Measurements from ENCODE around the gene CSRP3.
A peak's percentile ranks its signal among the peaks of the same experiment; 100 is the strongest.
"Not testable (repeated sequence)": the region's sequence is repeated elsewhere in the genome, so short reads cannot be mapped to it uniquely, and the experiment has no call there.

CSRP3 gene

DNA sequence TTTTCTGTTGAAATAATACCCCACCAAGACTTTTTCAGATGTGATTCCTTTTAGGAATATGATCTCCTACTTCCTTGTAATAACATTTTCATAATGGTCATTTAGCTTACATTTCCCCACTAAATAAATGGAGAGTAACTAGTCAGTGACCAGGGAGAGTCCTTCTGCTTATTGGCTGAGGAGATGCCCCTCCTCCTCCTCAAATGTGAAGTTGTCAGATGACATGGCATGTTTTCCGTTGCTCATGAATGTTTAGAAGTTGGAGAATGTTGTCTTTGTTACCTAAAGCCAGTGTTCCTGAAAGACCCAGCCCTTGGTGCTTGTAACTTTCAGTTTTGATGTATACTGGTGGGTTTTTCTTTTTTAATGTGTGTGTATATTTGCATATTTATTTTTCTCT lies 38.2 kb downstream of the CSRP3 start:
- TF ChIP-seq, protein P1, sequence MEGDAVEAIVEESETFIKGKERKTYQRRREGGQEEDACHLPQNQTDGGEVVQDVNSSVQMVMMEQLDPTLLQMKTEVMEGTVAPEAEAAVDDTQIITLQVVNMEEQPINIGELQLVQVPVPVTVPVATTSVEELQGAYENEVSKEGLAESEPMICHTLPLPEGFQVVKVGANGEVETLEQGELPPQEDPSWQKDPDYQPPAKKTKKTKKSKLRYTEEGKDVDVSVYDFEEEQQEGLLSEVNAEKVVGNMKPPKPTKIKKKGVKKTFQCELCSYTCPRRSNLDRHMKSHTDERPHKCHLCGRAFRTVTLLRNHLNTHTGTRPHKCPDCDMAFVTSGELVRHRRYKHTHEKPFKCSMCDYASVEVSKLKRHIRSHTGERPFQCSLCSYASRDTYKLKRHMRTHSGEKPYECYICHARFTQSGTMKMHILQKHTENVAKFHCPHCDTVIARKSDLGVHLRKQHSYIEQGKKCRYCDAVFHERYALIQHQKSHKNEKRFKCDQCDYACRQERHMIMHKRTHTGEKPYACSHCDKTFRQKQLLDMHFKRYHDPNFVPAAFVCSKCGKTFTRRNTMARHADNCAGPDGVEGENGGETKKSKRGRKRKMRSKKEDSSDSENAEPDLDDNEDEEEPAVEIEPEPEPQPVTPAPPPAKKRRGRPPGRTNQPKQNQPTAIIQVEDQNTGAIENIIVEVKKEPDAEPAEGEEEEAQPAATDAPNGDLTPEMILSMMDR (IDR thresholded peaks at IDR 0.05; ENCODE audit: control insufficient read depth, extremely low read depth, insufficient read depth), result no peak

DNA sequence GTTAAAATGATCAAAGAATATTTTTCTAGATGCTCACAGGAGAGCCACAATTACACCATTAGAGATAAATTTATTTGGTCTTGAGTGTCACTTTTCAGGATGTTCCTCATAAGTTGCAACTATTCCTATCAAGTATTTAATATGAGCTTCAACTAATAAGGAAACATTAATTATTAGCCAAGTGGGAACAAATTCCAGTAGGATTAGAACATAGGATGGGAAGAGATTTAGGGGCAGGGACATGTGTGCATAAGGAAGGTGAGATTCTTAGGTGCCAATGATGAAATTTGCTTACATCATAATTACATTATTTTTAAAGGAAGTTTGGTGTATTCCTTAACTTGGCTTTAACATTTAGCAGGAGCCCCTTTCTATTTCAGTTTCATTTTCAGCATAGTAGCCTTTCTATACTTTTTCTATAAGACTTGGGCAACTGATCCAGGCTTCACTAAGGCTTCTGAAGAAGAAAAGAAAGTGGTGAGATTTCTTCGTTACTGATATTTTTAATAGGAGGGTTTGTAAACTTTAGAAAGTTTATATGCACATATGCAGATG lies 38.8 kb downstream of the CSRP3 start:
- DNase-seq (ENCODE audit: low read depth), result no peak
- no peak overlapping the region for H3K4me3 ChIP-seq (ENCODE audit: low read depth, low read length)
- TF ChIP-seq, protein P1 (IDR thresholded peaks at IDR 0.05; ENCODE audit: control insufficient read depth, extremely low read depth, insufficient read depth), result no peak

More for the DNA sequence above, 38.2 kb downstream of the CSRP3 start:
- DNase-seq (ENCODE audit: low read depth), result no peak
- H3K4me3 ChIP-seq (ENCODE audit: low read depth, low read length), result no peak overlapping the region

DNA sequence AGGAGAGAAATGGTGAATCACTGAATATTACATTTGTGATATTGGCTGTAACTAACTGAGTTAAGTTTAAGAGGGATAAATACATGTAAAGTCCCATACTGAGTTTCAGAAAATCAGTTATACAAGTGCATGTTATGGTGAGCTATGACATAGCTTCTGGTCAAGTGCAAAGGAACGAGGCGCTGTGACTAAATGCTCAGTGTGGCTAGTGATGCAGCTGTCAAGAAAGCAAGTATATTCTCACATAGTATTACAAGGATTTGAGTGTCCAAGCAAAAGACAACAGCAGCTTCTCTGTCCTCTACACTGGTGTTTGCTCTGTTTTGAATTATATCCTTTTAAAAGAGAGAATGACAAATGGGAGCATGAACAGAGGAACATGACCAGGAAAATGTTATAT lies 40.1 kb downstream of the CSRP3 start:
- TF ChIP-seq, protein P1 (IDR thresholded peaks at IDR 0.05; ENCODE audit: control insufficient read depth, extremely low read depth, insufficient read depth), result no peak
- no peak overlapping the region for H3K4me3 ChIP-seq (ENCODE audit: low read depth, low read length)
- DNase-seq (ENCODE audit: low read depth), result no peak

DNA sequence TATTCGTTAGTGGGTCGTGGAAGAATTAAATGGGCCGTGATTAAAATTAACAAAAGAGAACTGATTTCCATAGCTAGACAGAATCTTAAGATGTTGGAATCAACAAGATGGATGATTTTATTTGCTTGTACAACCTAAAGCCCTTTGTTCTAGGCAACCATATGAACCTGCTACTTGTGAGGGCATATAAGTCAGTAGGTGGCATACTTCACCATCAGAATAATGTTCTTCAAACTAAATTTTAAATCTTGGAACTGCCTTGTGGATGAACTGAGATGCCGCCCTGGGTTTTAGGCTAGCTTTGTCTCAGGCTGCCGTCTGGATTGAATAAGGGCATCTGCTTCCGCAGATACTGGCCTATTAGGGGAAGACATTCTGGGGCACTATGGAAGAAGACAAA lies 40.9 kb downstream of the CSRP3 start:
- DNase-seq (ENCODE audit: low read depth), result no peak
- TF ChIP-seq, protein P1 (IDR thresholded peaks at IDR 0.05; ENCODE audit: control insufficient read depth, extremely low read depth, insufficient read depth), result 0 out of 2 replicates have a peak, but pooled peaks have one; percentile 18
- H3K4me3 ChIP-seq (ENCODE audit: low read depth, low read length), result no peak overlapping the region

DNA sequence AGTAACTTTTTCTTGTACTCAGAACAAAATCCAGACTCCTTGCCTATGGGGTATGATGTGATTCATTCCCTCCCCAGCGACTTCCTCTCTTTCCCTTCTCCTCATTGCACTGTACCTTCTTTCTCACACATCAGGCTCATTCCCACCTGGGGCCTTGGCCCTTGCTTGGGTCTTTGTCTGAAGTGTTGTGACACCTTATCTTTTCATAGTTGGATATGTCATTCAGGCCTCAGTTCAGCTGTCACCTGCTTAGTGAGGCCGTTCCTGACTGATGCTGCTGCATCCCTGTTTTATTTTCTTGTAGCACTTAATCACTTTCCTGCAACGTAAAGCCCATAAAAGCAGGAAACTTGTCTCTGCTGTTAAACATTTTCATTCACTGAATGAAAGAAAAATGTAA lies 44.9 kb downstream of the CSRP3 start:
- DNase-seq (ENCODE audit: low read depth), result no peak
- TF ChIP-seq, protein P1 (IDR thresholded peaks at IDR 0.05; ENCODE audit: control insufficient read depth, extremely low read depth, insufficient read depth), result no peak

GRCh38 chr11:19145319-19145718 lies 56.5 kb downstream of the CSRP3 start:
- TF ChIP-seq, protein P1 (IDR thresholded peaks at IDR 0.05; ENCODE audit: control insufficient read depth, extremely low read depth, insufficient read depth), result no peak
- peak; percentile 35 for DNase-seq (ENCODE audit: low read depth)
- no peak overlapping the region for H3K4me3 ChIP-seq (ENCODE audit: low read depth, low read length)

More for the DNA sequence above, 44.9 kb downstream of the CSRP3 start:
- H3K4me3 ChIP-seq (ENCODE audit: low read depth, low read length), result no peak overlapping the region

DNA sequence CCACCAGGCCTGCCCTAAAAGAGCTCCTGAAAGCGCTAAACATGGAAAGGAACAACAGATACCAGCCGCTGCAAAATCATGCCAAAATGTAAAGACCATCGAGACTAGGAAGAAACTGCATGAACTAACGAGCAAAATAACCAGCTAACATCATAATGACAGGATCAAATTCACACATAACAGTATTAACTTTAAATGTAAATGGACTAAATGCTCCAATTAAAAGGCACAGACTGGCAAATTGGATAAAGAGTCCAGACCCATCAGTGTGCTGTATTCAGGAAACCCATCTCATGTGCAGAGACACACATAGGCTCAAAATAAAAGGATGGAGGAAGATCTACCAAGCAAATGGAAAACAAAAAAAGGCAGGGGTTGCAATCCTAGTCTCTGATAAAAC lies 64.9 kb downstream of the CSRP3 start:
- H3K4me3 ChIP-seq (ENCODE audit: low read depth, low read length); DNase-seq (ENCODE audit: low read depth): not testable (repeated sequence)
